ENCODE data around the gene LRIG1.

Gene LRIG1

DNA sequence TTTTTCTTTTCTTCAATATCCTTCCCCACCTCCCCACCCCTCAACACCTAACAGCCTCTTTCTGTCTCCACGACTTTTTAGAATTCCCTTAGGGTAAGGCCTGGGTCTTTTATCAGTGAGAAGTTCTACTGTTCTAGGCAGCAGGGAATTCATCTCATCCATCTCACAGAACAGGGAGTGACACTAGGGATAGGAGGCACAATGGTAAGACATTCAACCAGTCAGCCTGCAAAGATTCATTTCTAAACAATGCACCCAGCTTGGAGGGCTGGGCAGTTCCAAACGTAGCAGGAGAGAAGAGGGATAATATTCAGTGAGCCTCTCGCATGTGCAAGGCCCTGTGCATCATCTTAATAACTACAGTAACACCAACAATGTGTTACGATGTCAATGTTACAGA lies 43.6 kb downstream of the LRIG1 start:
- CTCF ChIA-PET = no interaction called here

DNA sequence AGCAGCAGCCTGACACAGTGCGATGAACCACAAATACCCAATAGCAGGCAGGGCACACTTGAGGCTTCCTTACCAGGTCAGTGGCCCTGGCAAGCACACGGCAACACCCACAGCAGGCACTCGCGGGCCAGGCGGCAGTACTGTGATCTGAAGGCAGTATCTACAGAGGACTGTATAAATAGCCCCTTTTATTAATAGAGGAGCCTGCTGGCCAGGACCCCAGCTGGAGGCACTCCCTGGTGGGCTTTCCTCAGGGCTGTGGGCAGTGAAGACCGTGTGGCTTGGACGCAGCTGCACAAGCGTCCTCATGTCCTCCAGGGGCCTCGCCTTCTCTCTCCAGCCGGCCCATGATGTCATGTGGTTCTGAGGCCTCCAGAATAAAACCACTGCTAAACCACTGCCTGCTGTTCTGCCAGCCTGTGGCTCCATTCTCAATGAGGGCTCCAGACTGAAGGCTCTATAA lies 44.1 kb downstream of the LRIG1 start:
- H3K4me1 ChIP-seq (ENCODE audit: control insufficient read depth, insufficient read depth, low read length) = no peaks in the 10 kb centered on the region
- H3K9me3 ChIP-seq (ENCODE audit: control insufficient read depth, insufficient read depth, low read depth, low read length) = no peaks in the 10 kb centered on the region
- H3K27ac ChIP-seq (ENCODE audit: extremely low read depth, low read depth, low read length) = no peak overlapping the region
- POLR2A ChIA-PET = no interaction called here
- CTCF ChIA-PET = no interaction called here
- H3K4me3 ChIP-seq (ENCODE audit: low read depth, low read length) = no peak overlapping the region
- TF ChIP-seq ZIC2 (tag by site-specific recombination; IDR thresholded peaks at IDR 0.05) = peak; percentile 64
- TF ChIP-seq ZNF366 (tag by site-specific recombination; conservative IDR thresholded peaks at IDR 0.05) = no peak
- H3K36me3 ChIP-seq (ENCODE audit: control insufficient read depth in 2 of 2, insufficient read depth in 1 of 2, low read length in 2 of 2) = peaks cover 0 to 24% of the 10 kb centered on the region in 2 experiments; a peak in 1 of 3 replicates

More for the DNA sequence above, 43.6 kb downstream of the LRIG1 start:
- TF ChIP-seq ZNF37A (tag by site-specific recombination; IDR thresholded peaks at IDR 0.05) = no peak
- TF ChIP-seq ZFP3 (tag by site-specific recombination; IDR thresholded peaks at IDR 0.05; ENCODE audit: low read depth) = no peak
- TF ChIP-seq GLI4 (tag by site-specific recombination; IDR thresholded peaks at IDR 0.05) = no peak
- TF ChIP-seq, protein P1, sequence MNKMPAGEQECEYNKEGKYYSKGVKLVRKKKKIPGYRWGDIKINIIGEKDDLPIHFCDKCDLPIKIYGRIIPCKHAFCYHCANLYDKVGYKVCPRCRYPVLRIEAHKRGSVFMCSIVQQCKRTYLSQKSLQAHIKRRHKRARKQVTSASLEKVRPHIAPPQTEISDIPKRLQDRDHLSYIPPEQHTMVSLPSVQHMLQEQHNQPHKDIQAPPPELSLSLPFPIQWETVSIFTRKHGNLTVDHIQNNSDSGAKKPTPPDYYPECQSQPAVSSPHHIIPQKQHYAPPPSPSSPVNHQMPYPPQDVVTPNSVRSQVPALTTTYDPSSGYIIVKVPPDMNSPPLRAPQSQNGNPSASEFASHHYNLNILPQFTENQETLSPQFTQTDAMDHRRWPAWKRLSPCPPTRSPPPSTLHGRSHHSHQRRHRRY (tag by site-specific recombination; IDR thresholded peaks at IDR 0.05) = no peak
- TF ChIP-seq ZNF416 (tag by site-specific recombination; IDR thresholded peaks at IDR 0.05) = no peak
- no peak for TF ChIP-seq KLF7 (tag by site-specific recombination; IDR thresholded peaks at IDR 0.05; ENCODE audit: borderline replicate concordance)
- TF ChIP-seq ZNF274 (IDR thresholded peaks at IDR 0.05; ENCODE audit: low read length) = no peak
- no peak for TF ChIP-seq ZNF274 (tag by site-specific recombination; IDR thresholded peaks at IDR 0.05; ENCODE audit: borderline replicate concordance)
- TF ChIP-seq ZNF555 (tag by site-specific recombination; conservative IDR thresholded peaks at IDR 0.05) = no peak
- no peak for TF ChIP-seq ZFHX2 (tag by site-specific recombination; conservative IDR thresholded peaks at IDR 0.05)
- no peak for TF ChIP-seq MYNN (tag by site-specific recombination; IDR thresholded peaks at IDR 0.05; ENCODE audit: borderline replicate concordance)
- no peak for TF ChIP-seq ZNF175 (tag by site-specific recombination; IDR thresholded peaks at IDR 0.05)
- no peak for TF ChIP-seq ZNF366 (tag by site-specific recombination; conservative IDR thresholded peaks at IDR 0.05)
- no peak for TF ChIP-seq ZNF670 (tag by site-specific recombination; IDR thresholded peaks at IDR 0.05; ENCODE audit: low read depth)
- TF ChIP-seq, protein P2, sequence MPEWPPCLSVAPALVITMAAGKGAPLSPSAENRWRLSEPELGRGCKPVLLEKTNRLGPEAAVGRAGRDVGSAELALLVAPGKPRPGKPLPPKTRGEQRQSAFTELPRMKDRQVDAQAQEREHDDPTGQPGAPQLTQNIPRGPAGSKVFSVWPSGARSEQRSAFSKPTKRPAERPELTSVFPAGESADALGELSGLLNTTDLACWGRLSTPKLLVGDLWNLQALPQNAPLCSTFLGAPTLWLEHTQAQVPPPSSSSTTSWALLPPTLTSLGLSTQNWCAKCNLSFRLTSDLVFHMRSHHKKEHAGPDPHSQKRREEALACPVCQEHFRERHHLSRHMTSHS (tag by site-specific recombination; IDR thresholded peaks at IDR 0.05) = no peak
- no peak for TF ChIP-seq ZNF473 (tag by site-specific recombination; IDR thresholded peaks at IDR 0.05)
- no peak for TF ChIP-seq ZNF16 (tag by site-specific recombination; IDR thresholded peaks at IDR 0.05; ENCODE audit: low read depth)
- POLR2A ChIA-PET = no interaction called here
- Histone ChIP-seq H3K4me3 (ENCODE audit: low read depth, low read length) (no peak overlapping the region), H3K27ac (ENCODE audit: extremely low read depth, low read depth, low read length) (no peak overlapping the region), H3K9me3 (ENCODE audit: control insufficient read depth, insufficient read depth, low read depth, low read length) (no peaks in the 10 kb centered on the region), H3K4me1 (ENCODE audit: control insufficient read depth, insufficient read depth, low read length) (no peaks in the 10 kb centered on the region), H3K36me3 (ENCODE audit: control insufficient read depth in 2 of 2, insufficient read depth in 1 of 2, low read length in 2 of 2) (peaks cover 0 to 24% of the 10 kb centered on the region in 2 experiments; a peak in 1 of 3 replicates)

GRCh38 chr3:66454464-66454859 lies 46.4 kb downstream of the LRIG1 start:
- Histone ChIP-seq H3K4me3 (ENCODE audit: low read depth, low read length) (no peak overlapping the region), H3K9me3 (ENCODE audit: control insufficient read depth, insufficient read depth, low read depth, low read length) (no peaks in the 10 kb centered on the region), H3K36me3 (ENCODE audit: control insufficient read depth in 2 of 2, insufficient read depth in 1 of 2, low read length in 2 of 2) (peaks cover 0 to 18% of the 10 kb centered on the region in 2 experiments; a peak in 1 of 3 replicates), H3K4me1 (ENCODE audit: control insufficient read depth, insufficient read depth, low read length) (no peaks in the 10 kb centered on the region), H3K27ac (ENCODE audit: extremely low read depth, low read depth, low read length) (no peak overlapping the region)
- ChIA-PET CTCF (no interaction called here), POLR2A (no interaction called here)
- no peak for TF ChIP-seq ZNF10 (tag by site-specific recombination; IDR thresholded peaks at IDR 0.05)
- no peak for TF ChIP-seq MYNN (tag by site-specific recombination; IDR thresholded peaks at IDR 0.05; ENCODE audit: borderline replicate concordance)
- TF ChIP-seq ZNF837 (tag by site-specific recombination; IDR thresholded peaks at IDR 0.05) = no peak
- TF ChIP-seq ZNF211 (tag by site-specific recombination; IDR thresholded peaks at IDR 0.05; ENCODE audit: low read depth) = no peak
- TF ChIP-seq GLI2 (tag by site-specific recombination; IDR thresholded peaks at IDR 0.05; ENCODE audit: borderline replicate concordance, low read depth) = no peak
- no peak for TF ChIP-seq ZNF148 (tag by site-specific recombination; IDR thresholded peaks at IDR 0.05; ENCODE audit: borderline replicate concordance)
- no peak for TF ChIP-seq ZNF670 (tag by site-specific recombination; IDR thresholded peaks at IDR 0.05; ENCODE audit: low read depth)
- no peak for TF ChIP-seq ZNF341 (tag by site-specific recombination; IDR thresholded peaks at IDR 0.05; ENCODE audit: low read depth)
- TF ChIP-seq, protein P3, sequence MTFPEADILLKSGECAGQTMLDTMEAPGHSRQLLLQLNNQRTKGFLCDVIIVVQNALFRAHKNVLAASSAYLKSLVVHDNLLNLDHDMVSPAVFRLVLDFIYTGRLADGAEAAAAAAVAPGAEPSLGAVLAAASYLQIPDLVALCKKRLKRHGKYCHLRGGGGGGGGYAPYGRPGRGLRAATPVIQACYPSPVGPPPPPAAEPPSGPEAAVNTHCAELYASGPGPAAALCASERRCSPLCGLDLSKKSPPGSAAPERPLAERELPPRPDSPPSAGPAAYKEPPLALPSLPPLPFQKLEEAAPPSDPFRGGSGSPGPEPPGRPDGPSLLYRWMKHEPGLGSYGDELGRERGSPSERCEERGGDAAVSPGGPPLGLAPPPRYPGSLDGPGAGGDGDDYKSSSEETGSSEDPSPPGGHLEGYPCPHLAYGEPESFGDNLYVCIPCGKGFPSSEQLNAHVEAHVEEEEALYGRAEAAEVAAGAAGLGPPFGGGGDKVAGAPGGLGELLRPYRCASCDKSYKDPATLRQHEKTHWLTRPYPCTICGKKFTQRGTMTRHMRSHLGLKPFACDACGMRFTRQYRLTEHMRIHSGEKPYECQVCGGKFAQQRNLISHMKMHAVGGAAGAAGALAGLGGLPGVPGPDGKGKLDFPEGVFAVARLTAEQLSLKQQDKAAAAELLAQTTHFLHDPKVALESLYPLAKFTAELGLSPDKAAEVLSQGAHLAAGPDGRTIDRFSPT (tag by site-specific recombination; IDR thresholded peaks at IDR 0.05) = no peak
- no peak for TF ChIP-seq ZNF473 (tag by site-specific recombination; IDR thresholded peaks at IDR 0.05)
- TF ChIP-seq OSR2 (tag by site-specific recombination; IDR thresholded peaks at IDR 0.05) = no peak
- TF ChIP-seq ZNF350 (tag by site-specific recombination; IDR thresholded peaks at IDR 0.05) = no peak
